Tibial artery (tissue), 4 donors: ENCODE data around the gene NFATC2IP.

Experiments used
- DNase-seq, 2 donors: peaks; one replicate each; pipeline ENCODE4 v3.0.0-alpha.2; 2019
- H3K27ac ChIP-seq, 2 donors: fragments of 200-600 bp; sonication (generic) in 1 of 2; 1 replicate in 1 of 2; 2 replicates in 1 of 2; pipeline ENCODE4 v1.5.1; 2018 to 2019; ENCODE audit warnings: mild to moderate bottlenecking in 1 of 2
- H3K27me3 ChIP-seq, 2 donors: fragments of 200-600 bp; sonication (generic) in 1 of 2; one replicate each; pipeline versions ENCODE4 v1.5.1 to v1.6.0; 2016 to 2019
- H3K36me3 ChIP-seq, 3 donors: fragments of 200-600 bp; sonication (generic) in 2 of 3; one replicate each; pipeline ENCODE4 v1.5.1; 2016 to 2019; ENCODE audit warnings: mild to moderate bottlenecking in 2 of 3
- H3K4me1 ChIP-seq, 4 donors: fragments of 200-600 bp; sonication (generic) in 2 of 4; 1 replicate in 3 of 4; 2 replicates in 1 of 4; pipeline ENCODE4 v1.5.1; 2016 to 2019
- H3K4me3 ChIP-seq, 2 donors: fragments of 200-600 bp; sonication (generic) in 1 of 2; 1 replicate in 1 of 2; 2 replicates in 1 of 2; pipeline ENCODE4 v1.5.1; 2018 to 2019; ENCODE audit warnings: mild to moderate bottlenecking in 2 of 2
- H3K9me3 ChIP-seq, 3 donors: fragments of 200-600 bp; sonication (generic) in 1 of 3; one replicate each; pipeline ENCODE4 v1.5.1; 2016 to 2019
- CTCF ChIP-seq, 2 experiments: fragments of 200-600 bp in 1 of 2; fragments of 450-650 bp in 1 of 2; IDR thresholded peaks; one replicate each; pipeline ENCODE4 v1.5.1; 2017 to 2019; ENCODE audit warnings: antibody characterized with exemption in 2 of 2, mild to moderate bottlenecking in 1 of 2, moderate library complexity in 1 of 2
- intact Hi-C: fragments of 100-400 bp; cut with DNase I; formaldehyde crosslinking; loops from one replicate; pipeline ENCODE4 v1.15.0; 2023; ENCODE audit warnings: low total_unique reads

The NFATC2IP gene

GRCh38 chr16:29009050-29009837 lies 58.5 kb downstream of the NFATC2IP start:
- H3K4me3 ChIP-seq = no peak overlapping the region
- H3K27ac ChIP-seq = no peak overlapping the region
- H3K36me3 ChIP-seq = no peaks in the 10 kb centered on the region
- peaks cover 0 to 9% of the 10 kb centered on the region in 2 donors for H3K27me3 ChIP-seq
- no peaks in the 10 kb centered on the region for H3K9me3 ChIP-seq
- no peak for DNase-seq
- H3K4me1 ChIP-seq = no peaks in the 10 kb centered on the region
- intact Hi-C loops = no loop called here
- TF ChIP-seq CTCF (IDR thresholded peaks at IDR 0.05) = no peak

- intact Hi-C loops = no loop called here
- H3K4me1 ChIP-seq = no peaks in the 10 kb centered on the region
Measured at GRCh38 chr16:29009838-29010166, 59.1 kb downstream of the NFATC2IP start.

GRCh38 chr16:29011112-29011511 lies 60.4 kb downstream of the NFATC2IP start:
- no peaks in the 10 kb centered on the region for H3K4me1 ChIP-seq
- DNase-seq = no peak
- no peak overlapping the region for H3K27ac ChIP-seq
- peaks cover 0 to 9% of the 10 kb centered on the region in 2 donors for H3K27me3 ChIP-seq
- TF ChIP-seq CTCF (IDR thresholded peaks at IDR 0.05) = no peak
- H3K4me3 ChIP-seq = no peak overlapping the region
- intact Hi-C loops = no loop called here
- no peaks in the 10 kb centered on the region for H3K9me3 ChIP-seq
- H3K36me3 ChIP-seq = no peaks in the 10 kb centered on the region

More at GRCh38 chr16:29009838-29010166, 59.1 kb downstream of the NFATC2IP start:
- H3K9me3 ChIP-seq = no peaks in the 10 kb centered on the region
- H3K27ac ChIP-seq = no peak overlapping the region
- no peaks in the 10 kb centered on the region for H3K36me3 ChIP-seq
- peaks cover 0 to 9% of the 10 kb centered on the region in 2 donors for H3K27me3 ChIP-seq
- no peak for TF ChIP-seq CTCF (IDR thresholded peaks at IDR 0.05)
- DNase-seq = no peak
- H3K4me3 ChIP-seq = no peak overlapping the region

- Histone ChIP-seq H3K9me3 (no peaks in the 10 kb centered on the region), H3K4me1 (no peaks in the 10 kb centered on the region), H3K27me3 (peaks cover 0 to 9% of the 10 kb centered on the region in 2 donors), H3K36me3 (no peaks in the 10 kb centered on the region), H3K27ac (no peak overlapping the region), H3K4me3 (no peak overlapping the region)
- intact Hi-C loops = no loop called here
- TF ChIP-seq CTCF (IDR thresholded peaks at IDR 0.05) = no peak
- no peak for DNase-seq
Measured at GRCh38 chr16:29011851-29012250, 61.1 kb downstream of the NFATC2IP start.

- DNase-seq = no peak
- no peaks in the 10 kb centered on the region for H3K9me3 ChIP-seq
- peaks cover 0 to 9% of the 10 kb centered on the region in 2 donors for H3K27me3 ChIP-seq
- no peak for TF ChIP-seq CTCF (IDR thresholded peaks at IDR 0.05)
- no peaks in the 10 kb centered on the region for H3K4me1 ChIP-seq
- intact Hi-C loops = no loop called here
- H3K4me3 ChIP-seq = no peak overlapping the region
- no peaks in the 10 kb centered on the region for H3K36me3 ChIP-seq
- no peak overlapping the region for H3K27ac ChIP-seq
Measured at GRCh38 chr16:29012913-29013553, 62.3 kb downstream of the NFATC2IP start.
